Activated T-helper 1 cell treated with anti-CD3 and anti-CD28 coated beads, Interleukin-12 subunit alpha, Interleukin-12 subunit beta, Interleukin-2, Interleukin-4 antibody, amounts not matched to agents 30 ng/mL and 10 ng/mL and 1 ng/mL, durations not matched to agents 14 hours and 24 hours and 36 hours (primary cell): Measurements from ENCODE around the gene GLIS1. TPM values are rescaled to one million over a fixed set of nuclear protein-coding genes. Genes with fewer than 3 reads are reported as not detected.

ENCODE experiments used
- DNase-seq: peaks from one replicate; pipeline ENCODE4 v3.0.0; 2021; ENCODE audit warnings: low spot score
- H3K27ac Mint-ChIP-seq: one replicate; pipeline ENCODE4 v1.8.0; 2021; ENCODE audit warnings: mild to moderate bottlenecking, mixed read lengths
- H3K27me3 Mint-ChIP-seq: one replicate; pipeline ENCODE4 v1.8.0; 2022; ENCODE audit warnings: mild to moderate bottlenecking, moderate library complexity, mixed read lengths; ENCODE audit not compliant: insufficient read depth
- H3K36me3 Mint-ChIP-seq: one replicate; pipeline ENCODE4 v1.8.0; 2021; ENCODE audit warnings: low read depth, mixed read lengths
- H3K4me1 Mint-ChIP-seq: one replicate; pipeline ENCODE4 v1.8.0; 2021; ENCODE audit warnings: low read depth, mixed read lengths
- H3K4me3 Mint-ChIP-seq: one replicate; pipeline ENCODE4 v1.8.0; 2021; ENCODE audit warnings: mild to moderate bottlenecking, moderate library complexity, mixed read lengths
- H3K9me3 Mint-ChIP-seq: one replicate; pipeline ENCODE4 v1.8.0; 2021; ENCODE audit warnings: mixed read lengths
- intact Hi-C: fragments of 100-400 bp; cut with micrococcal nuclease; formaldehyde crosslinking; loops from one replicate; pipeline ENCODE4 v1.15.1; 2024
- total RNA-seq: library from RNA; stranded (reverse); gene quantifications from 2 replicates; pipeline ENCODE4 v1.2.3, GENCODE V29; 2022

Gene GLIS1
- total RNA-seq, 1 donor from 2014 or later = 0.05 TPM

GRCh38 chr1:53463961-53464899 lies 274.7 kb downstream of the GLIS1 start:
- Mint-ChIP-seq H3K27me3 (peaks cover 3% of the 10 kb centered on the region), H3K27ac (no peak overlapping the region), H3K4me1 (no peaks in the 10 kb centered on the region), H3K9me3 (no peaks in the 10 kb centered on the region), H3K4me3 (no peak overlapping the region), H3K36me3 (no peaks in the 10 kb centered on the region)
- intact Hi-C loops = no loop called here
- no peak for DNase-seq

GRCh38 chr1:53462769-53463501 lies 276.0 kb downstream of the GLIS1 start:
- no peaks in the 10 kb centered on the region for H3K9me3 Mint-ChIP-seq
- H3K4me1 Mint-ChIP-seq = no peaks in the 10 kb centered on the region
- H3K27me3 Mint-ChIP-seq = peaks cover 3% of the 10 kb centered on the region
- H3K27ac Mint-ChIP-seq = no peak overlapping the region
- no peak for DNase-seq
- intact Hi-C loops = no loop called here
- H3K4me3 Mint-ChIP-seq = no peak overlapping the region
- H3K36me3 Mint-ChIP-seq = no peaks in the 10 kb centered on the region

GRCh38 chr1:53462193-53462592 lies 276.8 kb downstream of the GLIS1 start:
- no peaks in the 10 kb centered on the region for H3K27me3 Mint-ChIP-seq
- intact Hi-C loops = no loop called here
- no peaks in the 10 kb centered on the region for H3K9me3 Mint-ChIP-seq
- no peaks in the 10 kb centered on the region for H3K4me1 Mint-ChIP-seq
- H3K27ac Mint-ChIP-seq = no peak overlapping the region
- H3K36me3 Mint-ChIP-seq = no peaks in the 10 kb centered on the region
- no peak overlapping the region for H3K4me3 Mint-ChIP-seq
- no peak for DNase-seq

GRCh38 chr1:53461323-53462044 lies 277.5 kb downstream of the GLIS1 start:
- H3K9me3 Mint-ChIP-seq = no peaks in the 10 kb centered on the region
- no peak overlapping the region for H3K27ac Mint-ChIP-seq
- no peaks in the 10 kb centered on the region for H3K27me3 Mint-ChIP-seq
- H3K4me3 Mint-ChIP-seq = no peak overlapping the region
- H3K4me1 Mint-ChIP-seq = no peaks in the 10 kb centered on the region
- intact Hi-C loops = no loop called here
- no peak for DNase-seq
- no peaks in the 10 kb centered on the region for H3K36me3 Mint-ChIP-seq

GRCh38 chr1:53460666-53461322 lies 278.2 kb downstream of the GLIS1 start:
- Mint-ChIP-seq H3K27ac (no peak overlapping the region), H3K27me3 (no peaks in the 10 kb centered on the region), H3K4me1 (no peaks in the 10 kb centered on the region), H3K36me3 (no peaks in the 10 kb centered on the region), H3K4me3 (no peak overlapping the region), H3K9me3 (no peaks in the 10 kb centered on the region)
- no peak for DNase-seq
- intact Hi-C loops = no loop called here

- Mint-ChIP-seq H3K4me3 (no peak overlapping the region), H3K9me3 (no peaks in the 10 kb centered on the region), H3K4me1 (no peaks in the 10 kb centered on the region), H3K36me3 (no peaks in the 10 kb centered on the region), H3K27me3 (no peaks in the 10 kb centered on the region), H3K27ac (no peak overlapping the region)
- intact Hi-C loops = no loop called here
- no peak for DNase-seq
These were observed 278.7 kb downstream of the GLIS1 start for GRCh38 chr1:53460211-53460634.

- no peak within 1 kb of the TSS for H3K27ac Mint-ChIP-seq
These were observed 279.4 kb downstream of the GLIS1 start, which contains the start of gene DMRTB1 for GRCh38 chr1:53459321-53460175. Gene DMRTB1, plus strand, starts transcription at chr1:53459399. Its CDS starts 55 bp downstream, at chr1:53459454.

GRCh38 chr1:53458634-53459033 lies 280.3 kb downstream of the GLIS1 start:
- H3K4me3 Mint-ChIP-seq = no peak overlapping the region
- H3K4me1 Mint-ChIP-seq = no peaks in the 10 kb centered on the region
- no peak for DNase-seq
- H3K27me3 Mint-ChIP-seq = peaks cover 2% of the 10 kb centered on the region
- no peaks in the 10 kb centered on the region for H3K36me3 Mint-ChIP-seq
- H3K9me3 Mint-ChIP-seq = no peaks in the 10 kb centered on the region
- H3K27ac Mint-ChIP-seq = no peak overlapping the region
- intact Hi-C loops = no loop called here

More at GRCh38 chr1:53459321-53460175, 279.4 kb downstream of the GLIS1 start, which contains the start of gene DMRTB1:
- intact Hi-C loops = no loop called here
- Mint-ChIP-seq H3K4me1 (no peaks in the 10 kb centered on the region), H3K27me3 (no peaks in the 10 kb centered on the region), H3K4me3 (no peak within 1 kb of the TSS), H3K9me3 (no peaks in the 10 kb centered on the region), H3K36me3 (no peaks in the 10 kb centered on the region)
- DNase-seq = no peak

Other genes starting within 250 kb of the GLIS1 start
- 33.2 and 38.2 TPM in 2 replicates for gene NDC1, start 99.1 kb upstream of the GLIS1 start, total RNA-seq
- gene YIPF1, start 150.6 kb upstream of the GLIS1 start, total RNA-seq = 14.7 and 15.2 TPM in 2 replicates
- not detected in 2 replicates for gene DIO1, start 155.0 kb upstream of the GLIS1 start, total RNA-seq
- 50.2 and 52.6 TPM in 2 replicates for gene IFT25, start 206.5 kb upstream of the GLIS1 start, total RNA-seq
- 30.7 and 32.8 TPM in 2 replicates for gene LRRC42, start 207.2 kb upstream of the GLIS1 start, total RNA-seq